Neural crest cell (in vitro differentiated cells): Measurements from ENCODE around the gene CEP131. TPM values are rescaled to one million over a fixed set of nuclear protein-coding genes. Genes with fewer than 3 reads are reported as not detected.

Experiments used
- DNase-seq: peaks from one replicate; pipeline ENCODE4 v3.0.0; 2021; ENCODE audit warnings: low read depth, mixed read lengths, low spot score
- H3K27ac Mint-ChIP-seq: one replicate; pipeline ENCODE4 v1.8.0; 2021; ENCODE audit warnings: mild to moderate bottlenecking, mixed read lengths; ENCODE audit not compliant: unreplicated experiment
- H3K27me3 Mint-ChIP-seq: 2 replicates; pipeline ENCODE4 v1.8.0; 2021; ENCODE audit warnings: low read depth, mild to moderate bottlenecking, mixed read lengths
- H3K36me3 Mint-ChIP-seq: 2 replicates; pipeline ENCODE4 v1.8.0; 2021; ENCODE audit warnings: low read depth, mild to moderate bottlenecking, mixed read lengths
- H3K4me1 Mint-ChIP-seq: 2 replicates; pipeline ENCODE4 v1.8.0; 2021; ENCODE audit warnings: mixed read lengths
- H3K4me3 Mint-ChIP-seq: one replicate; pipeline ENCODE4 v1.8.0; 2021; ENCODE audit warnings: mild to moderate bottlenecking, mixed read lengths
- H3K9me3 Mint-ChIP-seq: 2 replicates; pipeline ENCODE4 v1.8.0; 2021; ENCODE audit warnings: mixed read lengths
- total RNA-seq: library from RNA; stranded (reverse); gene quantifications from 2 replicates; pipeline ENCODE4 v1.2.1, GENCODE V29; 2021
- TF ChIP-seq, protein P1 (sequence below): fragments of 200-600 bp; sonication (generic); conservative IDR thresholded peaks from 2 replicates; pipeline ENCODE4 v1.5.0; 2021; ENCODE audit warnings: antibody characterized with exemption, mild to moderate bottlenecking

Gene CEP131
- total RNA-seq, 1 donor from 2014 or later = 42.5 TPM

DNA sequence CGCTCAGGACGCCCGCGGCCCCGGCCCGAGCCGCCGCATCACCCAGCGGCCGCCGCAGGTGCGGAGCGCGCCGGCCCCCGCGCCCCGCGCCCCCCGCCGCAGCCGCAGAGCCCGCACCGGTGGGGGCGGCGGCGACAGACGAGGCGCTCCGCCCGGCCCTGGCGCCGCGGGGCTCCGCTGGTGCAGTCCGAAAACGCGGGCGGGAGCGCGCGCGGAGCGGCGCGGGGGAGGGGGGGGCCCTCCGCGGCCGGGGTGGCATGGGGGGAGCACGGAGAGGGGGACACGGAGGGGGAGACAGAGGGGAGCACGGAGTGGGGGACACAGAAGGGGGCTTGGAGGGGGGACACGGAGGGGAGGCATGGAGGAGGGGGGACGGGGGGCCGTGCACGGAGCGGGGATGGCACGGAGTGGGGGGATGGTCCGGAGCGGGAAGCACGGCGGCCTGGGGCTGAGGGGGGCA, 56.7 kb downstream of the CEP131 start, which contains the start of gene AATK:
Gene AATK (minus strand): TSS at position 189 of the 460 bp plus-strand sequence. CDS start 229 bp downstream, outside the sequence.
- TF ChIP-seq, protein P1, sequence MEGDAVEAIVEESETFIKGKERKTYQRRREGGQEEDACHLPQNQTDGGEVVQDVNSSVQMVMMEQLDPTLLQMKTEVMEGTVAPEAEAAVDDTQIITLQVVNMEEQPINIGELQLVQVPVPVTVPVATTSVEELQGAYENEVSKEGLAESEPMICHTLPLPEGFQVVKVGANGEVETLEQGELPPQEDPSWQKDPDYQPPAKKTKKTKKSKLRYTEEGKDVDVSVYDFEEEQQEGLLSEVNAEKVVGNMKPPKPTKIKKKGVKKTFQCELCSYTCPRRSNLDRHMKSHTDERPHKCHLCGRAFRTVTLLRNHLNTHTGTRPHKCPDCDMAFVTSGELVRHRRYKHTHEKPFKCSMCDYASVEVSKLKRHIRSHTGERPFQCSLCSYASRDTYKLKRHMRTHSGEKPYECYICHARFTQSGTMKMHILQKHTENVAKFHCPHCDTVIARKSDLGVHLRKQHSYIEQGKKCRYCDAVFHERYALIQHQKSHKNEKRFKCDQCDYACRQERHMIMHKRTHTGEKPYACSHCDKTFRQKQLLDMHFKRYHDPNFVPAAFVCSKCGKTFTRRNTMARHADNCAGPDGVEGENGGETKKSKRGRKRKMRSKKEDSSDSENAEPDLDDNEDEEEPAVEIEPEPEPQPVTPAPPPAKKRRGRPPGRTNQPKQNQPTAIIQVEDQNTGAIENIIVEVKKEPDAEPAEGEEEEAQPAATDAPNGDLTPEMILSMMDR = no peak
- H3K9me3 Mint-ChIP-seq = no peaks in the 10 kb centered on the region
- DNase-seq = no peak
- H3K27me3 Mint-ChIP-seq = peaks cover 2% of the 10 kb centered on the region
- H3K27ac Mint-ChIP-seq = no peak within 1 kb of the TSS
- no peaks in the 10 kb centered on the region for H3K4me1 Mint-ChIP-seq
- H3K36me3 Mint-ChIP-seq = no peaks in the 10 kb centered on the region
- peak within 1 kb of the TSS; percentile 51 for H3K4me3 Mint-ChIP-seq

GRCh38 chr17:81165246-81166032, 57.3 kb downstream of the CEP131 start, which contains the start of gene PVALEF:
Gene PVALEF (plus strand): TSS chr17:81165507. CDS start chr17:81181227, 15,720 bp downstream.
- H3K27me3 Mint-ChIP-seq = peaks cover 2% of the 10 kb centered on the region
- H3K4me3 Mint-ChIP-seq = peak within 1 kb of the TSS; percentile 62
- no peaks in the 10 kb centered on the region for H3K36me3 Mint-ChIP-seq
- H3K27ac Mint-ChIP-seq = no peak within 1 kb of the TSS
- TF ChIP-seq, protein P1 = no peak
- no peaks in the 10 kb centered on the region for H3K9me3 Mint-ChIP-seq
- no peaks in the 10 kb centered on the region for H3K4me1 Mint-ChIP-seq
- peak; percentile 49 for DNase-seq

DNA sequence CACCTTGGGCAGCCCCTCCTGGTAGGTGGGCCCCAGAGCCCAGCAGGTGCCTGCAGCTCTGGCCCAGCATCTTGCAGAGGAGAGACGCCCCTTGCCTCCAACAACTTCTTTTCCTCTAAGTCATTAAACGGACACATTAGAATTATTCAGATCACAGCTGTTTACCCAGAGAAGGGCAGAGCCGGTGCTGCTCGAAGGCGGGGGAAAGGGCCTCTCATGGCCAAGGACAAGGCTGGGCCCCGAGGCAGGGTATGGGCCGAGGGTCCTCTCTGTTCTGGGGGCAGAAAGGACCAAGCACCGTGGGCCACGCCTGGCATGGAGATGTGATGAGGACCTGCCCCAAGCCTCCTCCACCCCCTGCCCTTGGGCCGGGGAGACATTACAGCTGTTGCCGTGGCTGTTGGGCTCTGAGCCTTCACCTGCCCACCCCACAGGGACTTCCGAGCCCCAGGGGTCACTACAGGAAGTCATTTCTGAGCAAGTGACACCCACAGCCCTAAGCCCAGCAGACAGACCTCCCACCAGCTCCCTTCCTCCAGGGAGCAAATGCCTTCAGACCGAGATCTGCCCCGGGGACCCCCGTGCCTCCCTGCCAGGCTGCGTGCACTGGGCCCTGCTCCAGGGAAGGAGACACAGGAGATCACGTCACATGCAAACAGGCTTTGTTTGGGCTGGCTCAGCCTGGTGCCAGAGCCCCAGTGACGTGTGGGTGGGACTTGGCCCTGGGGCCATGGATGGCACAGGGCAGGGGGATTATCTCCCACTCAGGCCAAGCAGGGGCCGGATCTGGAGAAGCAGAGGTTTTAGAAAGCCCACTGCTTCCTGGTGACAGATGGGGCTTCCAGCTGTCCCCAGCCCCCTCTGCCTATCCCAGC, 58.2 kb downstream of the CEP131 start:
- no peaks in the 10 kb centered on the region for H3K4me1 Mint-ChIP-seq
- H3K4me3 Mint-ChIP-seq = peak overlapping the region; percentile 62
- H3K36me3 Mint-ChIP-seq = no peaks in the 10 kb centered on the region
- H3K27ac Mint-ChIP-seq = no peak overlapping the region
- TF ChIP-seq, protein P1 = no peak
- no peak for DNase-seq
- H3K9me3 Mint-ChIP-seq = no peaks in the 10 kb centered on the region
- peaks cover 2% of the 10 kb centered on the region for H3K27me3 Mint-ChIP-seq

DNA sequence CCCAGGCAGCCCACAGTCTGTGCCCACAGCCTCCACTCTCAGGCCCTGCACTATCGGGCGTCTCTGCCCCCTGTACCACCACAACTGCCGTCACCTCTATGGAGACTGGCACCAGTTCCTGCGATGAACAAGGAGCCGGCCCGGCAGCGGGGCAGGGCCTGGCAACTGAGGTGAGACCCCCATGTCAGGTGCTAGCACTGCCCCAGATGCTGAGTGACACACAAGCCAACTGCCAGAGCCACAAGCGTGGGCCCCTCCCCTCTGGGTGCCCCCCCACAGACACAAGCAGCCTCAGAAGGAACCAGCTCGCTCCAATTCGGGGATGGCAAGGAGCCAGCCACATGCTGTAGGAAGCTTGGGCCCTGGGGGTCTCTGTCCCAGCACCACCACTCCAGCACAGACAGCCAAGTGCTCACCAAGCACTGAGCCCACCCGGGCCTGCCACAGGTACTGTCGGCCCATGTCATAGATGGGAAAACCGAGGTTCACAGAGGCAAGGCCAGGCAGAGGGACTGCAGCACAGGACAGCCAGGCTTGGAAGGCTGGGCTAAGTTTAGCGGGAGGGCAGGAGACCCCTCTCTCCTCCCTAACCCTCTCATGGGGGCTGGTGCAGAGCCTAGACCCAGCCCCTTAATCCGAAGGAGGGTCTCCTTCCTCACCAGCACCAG, 58.9 kb downstream of the CEP131 start:
- Mint-ChIP-seq H3K27me3 (peaks cover 2% of the 10 kb centered on the region), H3K9me3 (no peaks in the 10 kb centered on the region), H3K36me3 (no peaks in the 10 kb centered on the region), H3K27ac (no peak overlapping the region), H3K4me3 (peak overlapping the region; percentile 48), H3K4me1 (no peaks in the 10 kb centered on the region)
- no peak for DNase-seq
- TF ChIP-seq, protein P1 = no peak

DNA sequence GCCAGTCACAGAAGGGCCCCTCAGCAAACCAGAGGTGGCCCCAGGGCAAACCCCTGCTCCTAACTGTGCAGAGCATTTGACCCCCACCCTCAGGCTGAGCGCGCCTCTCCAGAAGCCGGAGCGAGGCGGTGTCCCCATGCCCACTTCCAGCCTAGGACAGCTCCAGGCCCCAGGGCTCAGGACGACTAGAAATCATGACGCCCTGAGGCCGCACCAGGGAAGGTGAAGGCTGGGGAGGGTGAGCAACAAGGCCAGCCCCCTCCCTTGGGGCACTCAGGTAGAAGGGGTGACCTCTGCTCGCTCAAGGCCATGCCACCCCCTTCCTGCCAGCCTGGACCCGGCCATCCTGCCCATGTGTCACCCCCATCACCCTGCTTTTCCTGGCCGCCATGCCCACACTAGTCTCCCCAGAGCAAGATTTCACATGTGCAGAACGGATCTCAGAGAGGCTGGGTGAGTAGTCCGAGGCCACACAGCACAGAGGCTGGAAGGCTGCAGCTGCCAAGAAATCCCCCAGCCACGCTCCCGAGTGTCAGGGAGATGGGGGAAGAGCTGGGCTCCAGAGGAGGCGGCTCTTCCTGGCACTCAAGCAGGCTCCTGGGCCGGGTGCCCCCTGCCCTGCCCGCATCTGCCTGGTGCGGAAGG, 59.6 kb downstream of the CEP131 start:
- Mint-ChIP-seq H3K36me3 (no peaks in the 10 kb centered on the region), H3K27ac (no peak overlapping the region), H3K4me1 (no peaks in the 10 kb centered on the region), H3K4me3 (no peak overlapping the region), H3K27me3 (peaks cover 2% of the 10 kb centered on the region), H3K9me3 (no peaks in the 10 kb centered on the region)
- DNase-seq = no peak
- TF ChIP-seq, protein P1 = no peak
